Spinal cord (tissue), 10 donors: Measurements from ENCODE around the gene TSPAN15. TPM values are rescaled to one million over a fixed set of nuclear protein-coding genes. Genes with fewer than 3 reads are reported as not detected.

Experiments
- DNase-seq, 6 donors: peaks; one replicate each; pipeline versions ENCODE4 v3.0.0 to v3.0.0-alpha.2; 2013 to 2015; ENCODE audit warnings: low spot score in 6 of 6, low read depth in 4 of 6
- H3K27ac ChIP-seq: one replicate; pipeline ENCODE4 v1.5.1; 2013; ENCODE audit warnings: low read depth, low read length, control low read depth
- H3K27me3 ChIP-seq: one replicate; pipeline ENCODE4 v1.6.1; 2013; ENCODE audit warnings: low read length; ENCODE audit not compliant: control insufficient read depth, insufficient read depth
- H3K36me3 ChIP-seq: one replicate; pipeline ENCODE4 v1.6.1; 2013; ENCODE audit warnings: low read length; ENCODE audit not compliant: control insufficient read depth, insufficient read depth
- H3K4me1 ChIP-seq: one replicate; pipeline ENCODE4 v1.6.1; 2013; ENCODE audit warnings: low read length; ENCODE audit not compliant: control insufficient read depth, insufficient read depth
- H3K4me3 ChIP-seq: one replicate; pipeline ENCODE4 v1.5.1; 2013; ENCODE audit warnings: low read depth, low read length, control low read depth
- H3K9me3 ChIP-seq: one replicate; pipeline ENCODE4 v1.6.1; 2013; ENCODE audit warnings: low read length; ENCODE audit not compliant: control insufficient read depth, insufficient read depth
- WGBS: methylation state at CpG from one replicate; pipeline ENCODE4 v1.1.5; 2013; ENCODE audit warnings: missing lambda C conversion rate; ENCODE audit not compliant: insufficient coverage; 5-methylcytosine and 5-hydroxymethylcytosine counted together
- polyA plus RNA-seq, 2 donors: library from polyadenylated mRNA; unstranded; fragments of 120-200 nt; gene quantifications; one replicate each; pipeline ENCODE4 v1.2.1, GENCODE V29; 2013; ENCODE audit not compliant: insufficient read length in 2 of 2
- total RNA-seq, 2 donors: library from RNA; depleted of rRNA in 1 of 2; stranded (reverse); fragments of 120-200 nt in 1 of 2; fragments of >200 nt in 1 of 2; gene quantifications; one replicate each; pipeline versions ENCODE4 v1.2.3 to v1.2.4, GENCODE V29; 2013 to 2014
- donor health status: healthy.

The TSPAN15 gene
- total and polyA plus RNA-seq, 4 donors, result 23.0 to 42.7 (median 26.5) TPM

DNA sequence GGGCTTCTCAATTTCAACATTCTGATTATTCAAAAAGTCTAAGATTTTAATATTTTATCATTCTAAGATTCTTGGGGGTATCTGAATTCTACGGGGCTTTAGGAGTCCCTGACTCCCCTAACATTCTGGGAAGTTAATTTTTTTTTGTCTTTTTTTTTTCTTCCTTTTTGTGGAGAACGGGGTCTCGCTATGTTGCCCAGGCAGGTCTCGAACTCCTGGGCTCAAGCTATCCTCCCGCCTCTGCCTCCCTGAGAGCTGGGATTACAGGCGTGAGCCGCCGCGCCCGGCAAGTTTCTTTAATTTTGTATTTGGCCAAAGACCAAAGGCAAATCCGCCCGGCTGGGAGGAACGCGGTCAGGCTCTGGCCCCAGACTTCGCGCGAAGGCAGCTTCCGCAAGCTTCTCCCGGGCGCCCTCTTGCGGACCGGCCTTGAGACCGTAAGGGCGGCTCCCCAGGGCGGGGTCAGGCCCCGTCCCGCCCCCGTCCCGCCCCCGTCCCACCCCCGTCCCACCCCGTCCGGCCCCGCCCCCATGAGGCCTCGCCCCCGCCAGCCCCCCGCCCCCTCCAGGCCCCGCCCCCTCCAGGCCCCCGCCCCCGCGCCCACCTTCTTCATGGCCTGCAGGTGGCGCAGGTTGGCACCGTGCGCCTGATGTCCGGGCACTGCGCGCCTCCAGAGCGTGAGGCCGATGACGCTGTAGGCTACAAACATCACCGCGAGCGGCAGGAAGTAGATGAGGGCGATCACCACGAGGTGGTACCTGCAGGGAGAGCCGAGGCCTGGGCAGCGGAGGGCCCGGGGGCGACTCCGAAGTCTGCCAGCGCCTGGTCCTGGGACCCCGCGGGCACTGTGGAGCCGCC lies 42.7 kb upstream of the TSPAN15 start:
- H3K27me3 ChIP-seq, result no peaks in the 10 kb centered on the region
- peak overlapping the region; percentile 61 for H3K27ac ChIP-seq
- peaks cover 4% of the 10 kb centered on the region for H3K36me3 ChIP-seq
- DNase-seq, result peak; percentile 62 to 96 (median 75)
- 4% methylated on average over 39 of the region's 64 CpGs for WGBS
- H3K4me3 ChIP-seq, result peak overlapping the region; percentile 21
- H3K9me3 ChIP-seq, result no peaks in the 10 kb centered on the region
- H3K4me1 ChIP-seq, result peaks cover 29% of the 10 kb centered on the region

DNA sequence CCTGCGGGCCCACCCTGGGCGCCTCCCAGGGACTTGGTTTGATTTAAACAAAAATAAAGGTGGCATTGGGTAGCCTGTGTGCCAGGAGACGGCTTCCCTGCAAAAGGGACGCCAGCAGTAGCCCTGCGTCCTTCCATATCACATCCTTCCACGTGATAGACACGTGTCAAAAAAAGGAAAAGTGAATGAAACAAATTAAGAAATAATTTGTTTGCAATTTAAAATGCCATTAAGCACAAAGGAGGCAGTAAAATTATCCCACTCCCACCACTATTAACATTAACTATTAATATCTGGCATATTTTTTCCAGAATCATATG lies 42.1 kb upstream of the TSPAN15 start:
- Histone ChIP-seq H3K36me3 (peaks cover 4% of the 10 kb centered on the region), H3K4me3 (peak overlapping the region; percentile 21), H3K4me1 (peaks cover 29% of the 10 kb centered on the region), H3K27me3 (no peaks in the 10 kb centered on the region), H3K27ac (no peak overlapping the region), H3K9me3 (no peaks in the 10 kb centered on the region)
- no peak for DNase-seq
- WGBS, result 17% methylated on average over 2 of the region's 7 CpGs

DNA sequence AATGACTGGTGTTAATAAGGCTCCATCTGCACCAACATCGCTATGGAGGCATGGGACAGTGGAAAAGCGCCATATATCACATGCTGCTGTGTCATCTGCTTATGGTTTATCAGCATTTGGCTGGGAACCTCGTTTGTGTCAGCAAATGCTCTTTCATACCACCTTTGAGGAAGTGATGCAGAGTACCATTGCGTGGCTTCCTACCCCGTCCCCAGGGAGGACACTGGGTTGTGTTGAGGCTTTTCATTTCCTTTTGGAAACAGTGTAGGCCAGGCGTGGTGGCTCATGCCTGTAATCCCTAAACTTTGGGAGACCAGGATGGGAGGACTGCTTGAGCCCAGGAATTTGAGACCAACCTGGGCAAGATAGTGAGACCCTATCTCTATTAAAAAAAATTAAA lies 41.3 kb upstream of the TSPAN15 start:
- H3K27ac ChIP-seq, result no peak overlapping the region
- WGBS, result 100% methylated on average over 1 of the region's 6 CpGs
- H3K4me1 ChIP-seq, result peaks cover 29% of the 10 kb centered on the region
- DNase-seq, result no peak
- H3K4me3 ChIP-seq, result no peak overlapping the region
- no peaks in the 10 kb centered on the region for H3K9me3 ChIP-seq
- peaks cover under 1% of the 10 kb centered on the region for H3K36me3 ChIP-seq
- H3K27me3 ChIP-seq, result no peaks in the 10 kb centered on the region

DNA sequence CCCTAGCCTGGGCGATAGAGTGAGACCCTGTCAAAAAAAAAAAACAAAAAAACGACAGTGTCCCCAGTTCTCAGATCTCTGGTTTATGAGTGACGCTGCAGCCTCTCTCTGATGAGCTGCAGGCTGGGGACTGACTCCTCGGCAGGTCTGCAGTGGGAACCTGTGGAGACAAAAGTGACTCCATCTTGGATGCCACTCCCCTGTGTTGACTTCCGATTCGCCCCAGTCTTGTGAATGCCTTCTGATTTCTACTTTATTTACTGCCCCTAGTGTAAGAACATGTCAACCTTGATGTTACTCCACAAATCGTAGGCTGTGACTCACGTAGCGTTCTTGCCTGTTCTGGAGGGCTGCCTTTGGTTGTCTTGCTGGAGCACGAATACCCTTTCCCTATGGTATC lies 40.8 kb upstream of the TSPAN15 start:
- Histone ChIP-seq H3K9me3 (no peaks in the 10 kb centered on the region), H3K27ac (no peak overlapping the region), H3K4me3 (no peak overlapping the region), H3K36me3 (no peaks in the 10 kb centered on the region), H3K27me3 (no peaks in the 10 kb centered on the region), H3K4me1 (peaks cover 29% of the 10 kb centered on the region)
- DNase-seq, result no peak
- WGBS, result 93% methylated on average over 10 of the region's 10 CpGs

DNA sequence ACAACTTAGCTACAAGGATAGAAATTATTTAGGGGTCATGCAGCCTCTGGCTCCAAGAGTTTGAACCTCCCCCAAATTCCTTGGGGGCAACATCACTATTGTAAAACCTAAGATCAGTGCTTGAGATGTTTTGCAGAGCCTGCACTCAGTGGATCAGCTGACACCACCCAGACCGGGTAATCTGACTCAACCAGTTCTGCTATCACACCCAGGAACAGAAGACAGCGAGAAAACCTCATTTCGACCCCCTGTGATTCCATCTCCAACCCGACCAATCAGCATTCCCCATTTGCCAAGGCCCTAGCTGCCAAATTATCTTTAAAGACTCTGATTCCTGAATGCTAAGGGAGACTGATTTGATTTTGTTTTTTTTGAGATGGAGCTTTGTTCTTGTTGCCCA lies 39.8 kb upstream of the TSPAN15 start:
- peaks cover 29% of the 10 kb centered on the region for H3K4me1 ChIP-seq
- no peaks in the 10 kb centered on the region for H3K27me3 ChIP-seq
- DNase-seq, result no peak

DNA sequence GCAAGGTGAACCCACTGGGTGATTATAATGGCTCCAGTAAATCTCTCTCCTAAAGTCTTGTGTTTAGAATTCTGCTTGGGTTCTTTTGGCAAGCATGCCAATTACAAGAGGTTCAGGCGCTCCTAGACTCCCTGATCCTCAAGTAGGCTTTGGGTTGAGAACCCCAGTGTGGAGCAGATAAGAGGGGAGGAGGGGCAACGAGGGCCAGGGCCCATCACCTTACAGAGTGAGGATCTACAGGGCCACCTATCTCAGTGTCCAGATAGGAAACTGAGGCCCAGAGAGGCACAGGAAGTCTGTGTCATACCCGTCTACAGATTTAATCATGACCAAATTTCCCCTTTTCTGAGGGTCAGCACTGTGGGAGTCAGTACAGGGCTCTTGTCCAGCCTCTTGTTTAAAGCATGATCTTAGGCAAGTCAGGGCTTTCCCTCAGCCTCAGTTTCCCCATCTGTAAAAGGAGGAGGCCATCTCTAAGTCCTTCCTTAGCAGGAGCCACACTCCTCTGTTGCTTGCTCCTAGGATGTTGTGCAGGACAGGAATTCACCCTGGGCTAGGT lies 39.0 kb upstream of the TSPAN15 start:
- Histone ChIP-seq H3K4me3 (no peak overlapping the region), H3K36me3 (no peaks in the 10 kb centered on the region), H3K9me3 (no peaks in the 10 kb centered on the region), H3K4me1 (peaks cover 29% of the 10 kb centered on the region), H3K27ac (no peak overlapping the region), H3K27me3 (no peaks in the 10 kb centered on the region)
- WGBS, result 90% methylated on average over 2 of the region's 3 CpGs
- DNase-seq, result no peak

More for the DNA sequence above, 39.8 kb upstream of the TSPAN15 start:
- Histone ChIP-seq H3K27ac (no peak overlapping the region), H3K9me3 (no peaks in the 10 kb centered on the region), H3K4me3 (no peak overlapping the region), H3K36me3 (no peaks in the 10 kb centered on the region)
- 83% methylated on average over 2 of the region's 4 CpGs for WGBS

DNA sequence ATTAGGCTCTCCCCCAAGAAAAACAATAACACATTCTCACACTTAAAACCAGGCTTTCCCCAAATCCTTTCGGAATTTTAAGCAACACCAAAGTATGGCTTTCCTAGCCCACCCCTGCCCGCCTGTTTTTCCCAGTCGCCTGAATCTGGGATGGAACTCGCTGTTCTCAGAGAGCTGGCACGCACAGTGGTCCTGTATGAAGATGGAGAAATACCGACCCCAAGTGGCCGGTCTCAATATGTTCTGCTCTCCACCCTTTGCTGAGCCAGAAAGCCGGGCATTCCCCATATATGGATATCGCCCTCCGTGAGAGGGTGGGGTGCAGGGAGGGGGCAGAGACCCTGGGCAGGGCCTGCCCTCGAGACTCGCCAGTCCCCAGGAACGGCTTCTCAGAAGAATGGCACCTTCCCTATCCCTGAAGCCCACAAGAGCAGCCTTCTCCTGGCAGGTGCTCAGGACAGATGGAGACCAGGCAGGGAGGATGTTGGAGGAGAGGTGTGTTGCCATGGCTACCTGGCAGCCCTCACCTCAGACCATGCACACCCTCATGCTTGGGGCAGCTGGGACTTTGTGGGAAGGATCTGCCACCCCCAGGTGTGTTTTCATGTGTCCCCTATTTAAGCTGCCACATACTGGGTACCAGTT lies 37.9 kb upstream of the TSPAN15 start:
- Histone ChIP-seq H3K9me3 (no peaks in the 10 kb centered on the region), H3K27me3 (no peaks in the 10 kb centered on the region), H3K4me3 (no peak overlapping the region), H3K36me3 (no peaks in the 10 kb centered on the region), H3K27ac (no peak overlapping the region), H3K4me1 (peaks cover 28% of the 10 kb centered on the region)
- peak in 5 of 6 donors; percentile 35 to 88 (median 43) for DNase-seq
- WGBS, result 3% methylated on average over 8 of the region's 13 CpGs

DNA sequence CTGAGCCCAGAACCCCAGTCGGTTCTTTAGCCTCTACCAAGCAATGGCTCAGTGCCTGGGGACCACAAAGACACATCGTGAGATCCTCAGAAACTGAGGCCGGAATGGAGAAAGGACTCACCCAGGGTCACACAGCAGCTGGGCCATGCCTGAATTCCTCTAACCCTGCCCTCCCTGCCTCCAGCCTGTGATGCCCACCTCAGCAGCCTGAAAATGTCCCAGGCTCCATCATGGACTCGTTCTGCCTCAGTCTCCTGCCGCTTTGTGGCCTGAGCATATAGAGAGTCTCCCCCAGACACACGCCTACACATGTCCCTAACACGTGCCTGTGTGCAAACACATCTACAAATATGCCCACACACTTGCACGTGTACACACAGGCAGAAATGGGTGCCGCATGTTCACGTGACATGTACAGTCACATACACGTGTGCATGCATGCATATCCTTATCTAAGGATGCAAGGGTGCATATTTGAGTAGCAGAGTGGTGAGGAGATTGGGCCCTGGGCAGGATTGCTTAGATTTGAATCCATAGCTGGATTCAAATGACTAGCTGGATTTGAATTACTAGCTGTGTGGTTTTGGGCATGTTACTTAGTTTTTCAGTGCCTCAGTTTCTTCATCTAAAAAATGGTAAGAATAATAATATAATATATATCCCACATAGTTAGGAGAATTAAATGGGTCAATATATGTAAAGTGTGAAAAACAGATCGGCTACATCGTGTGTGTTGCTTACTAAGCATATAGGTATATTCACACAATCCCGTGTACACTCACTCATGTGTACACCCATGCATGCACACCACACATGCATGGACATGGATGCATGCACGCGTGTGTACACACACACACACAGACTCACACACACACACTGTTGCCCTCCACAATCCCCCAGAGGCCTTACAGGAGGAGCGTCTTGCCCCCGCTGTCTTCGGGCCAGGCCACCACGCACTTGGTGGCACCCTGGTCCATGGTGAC lies 36.9 kb upstream of the TSPAN15 start:
- no peak overlapping the region for H3K27ac ChIP-seq
- WGBS, result 92% methylated on average over 17 of the region's 20 CpGs
- H3K36me3 ChIP-seq, result no peaks in the 10 kb centered on the region
- no peaks in the 10 kb centered on the region for H3K27me3 ChIP-seq
- DNase-seq, result no peak
- no peaks in the 10 kb centered on the region for H3K9me3 ChIP-seq
- peaks cover 26% of the 10 kb centered on the region for H3K4me1 ChIP-seq
- H3K4me3 ChIP-seq, result no peak overlapping the region

DNA sequence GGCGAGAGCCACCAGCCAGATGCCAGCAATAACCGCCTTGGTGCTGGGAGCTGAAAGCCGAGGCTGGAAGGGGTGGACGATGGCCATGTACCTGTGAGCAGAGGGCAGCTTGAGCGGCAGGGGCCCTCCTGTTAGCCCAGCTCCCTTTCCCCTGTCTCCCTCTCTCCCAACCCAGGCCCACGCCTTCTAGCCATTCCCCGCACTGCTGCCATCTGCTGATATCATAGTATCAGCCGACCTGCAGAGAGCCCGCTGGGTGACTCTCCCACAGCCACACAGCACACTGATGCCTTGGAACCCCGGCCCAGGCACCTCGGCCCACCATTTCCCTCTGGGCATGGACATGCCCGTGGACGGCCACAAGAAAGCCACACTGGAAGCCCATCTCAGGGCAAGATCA lies 36.2 kb upstream of the TSPAN15 start:
- Histone ChIP-seq H3K9me3 (no peaks in the 10 kb centered on the region), H3K36me3 (no peaks in the 10 kb centered on the region), H3K27me3 (no peaks in the 10 kb centered on the region), H3K4me1 (peaks cover 26% of the 10 kb centered on the region), H3K27ac (no peak overlapping the region), H3K4me3 (no peak overlapping the region)
- no peak for DNase-seq
- 84% methylated on average over 13 of the region's 13 CpGs for whole genome bisulfite sequencing
